Measurements from ENCODE around the gene TUBA4B. TPM values are rescaled to one million over a fixed set of nuclear protein-coding genes. Genes with fewer than 3 reads are reported as not detected.
A peak's percentile ranks its signal among the peaks of the same experiment; 100 is the strongest.

TUBA4B gene
- total RNA-seq, 2 donors from 2014 or later = not detected

DNA sequence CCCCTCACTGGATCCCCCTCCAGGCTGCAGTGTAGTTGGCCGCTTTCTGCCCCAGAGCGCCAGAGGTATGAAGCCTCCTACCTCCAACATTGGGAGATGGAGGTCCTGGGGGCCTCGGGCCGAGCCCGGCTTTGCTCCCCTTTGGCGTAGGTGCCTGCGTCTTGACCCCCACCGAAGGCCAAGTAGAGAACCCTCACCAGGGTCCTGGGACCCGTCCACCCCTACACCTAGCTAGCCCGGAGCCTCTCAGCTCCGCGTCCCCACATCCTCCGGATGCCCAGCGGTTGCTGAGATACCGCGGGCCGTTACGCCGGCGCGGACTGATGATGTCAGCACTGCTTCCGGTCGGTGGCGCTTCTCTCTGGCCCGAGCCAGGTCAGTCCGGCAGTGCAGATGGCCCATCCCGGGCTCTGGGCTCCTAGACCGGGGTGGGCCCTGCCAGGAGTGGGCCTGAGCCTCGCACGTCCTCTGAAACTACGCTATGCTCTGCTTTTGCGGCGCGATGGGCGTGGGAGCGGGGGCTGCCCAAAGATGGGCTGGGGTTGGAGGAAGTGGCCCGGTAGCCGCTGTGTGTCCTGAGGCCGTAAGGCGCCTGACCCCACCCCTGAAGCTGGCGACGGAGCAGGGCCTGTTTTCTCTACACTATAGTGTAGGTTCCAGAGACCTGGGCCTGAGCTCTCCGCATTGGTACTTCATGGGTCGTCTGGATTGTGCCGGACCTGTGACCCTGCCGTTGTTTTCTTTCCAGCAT is 7.7 kb upstream of the TUBA4B start, which contains the start of the genes GLB1L and STK16:
Gene GLB1L, minus strand, starts transcription at position 297 of the 751 bp plus-strand sequence. CDS start 1,871 bp downstream, outside the sequence.
Gene STK16, plus strand, starts transcription at position 332 of the 751 bp plus-strand sequence. CDS start 521 bp downstream, outside the sequence.
- peaks cover 20% of the 10 kb centered on the region for H3K4me1 ChIP-seq (replicated peaks)
- peak; percentile 99 for TF ChIP-seq POLR2AphosphoS5 (IDR thresholded peaks at IDR 0.05)
- peak; percentile 78 for TF ChIP-seq POLR2A (IDR thresholded peaks at IDR 0.05)
- TF ChIP-seq, protein P1, sequence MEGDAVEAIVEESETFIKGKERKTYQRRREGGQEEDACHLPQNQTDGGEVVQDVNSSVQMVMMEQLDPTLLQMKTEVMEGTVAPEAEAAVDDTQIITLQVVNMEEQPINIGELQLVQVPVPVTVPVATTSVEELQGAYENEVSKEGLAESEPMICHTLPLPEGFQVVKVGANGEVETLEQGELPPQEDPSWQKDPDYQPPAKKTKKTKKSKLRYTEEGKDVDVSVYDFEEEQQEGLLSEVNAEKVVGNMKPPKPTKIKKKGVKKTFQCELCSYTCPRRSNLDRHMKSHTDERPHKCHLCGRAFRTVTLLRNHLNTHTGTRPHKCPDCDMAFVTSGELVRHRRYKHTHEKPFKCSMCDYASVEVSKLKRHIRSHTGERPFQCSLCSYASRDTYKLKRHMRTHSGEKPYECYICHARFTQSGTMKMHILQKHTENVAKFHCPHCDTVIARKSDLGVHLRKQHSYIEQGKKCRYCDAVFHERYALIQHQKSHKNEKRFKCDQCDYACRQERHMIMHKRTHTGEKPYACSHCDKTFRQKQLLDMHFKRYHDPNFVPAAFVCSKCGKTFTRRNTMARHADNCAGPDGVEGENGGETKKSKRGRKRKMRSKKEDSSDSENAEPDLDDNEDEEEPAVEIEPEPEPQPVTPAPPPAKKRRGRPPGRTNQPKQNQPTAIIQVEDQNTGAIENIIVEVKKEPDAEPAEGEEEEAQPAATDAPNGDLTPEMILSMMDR (IDR thresholded peaks at IDR 0.05) = peak in 2 of 4 experiments; percentile 10 to 33
- H3K36me3 ChIP-seq = no peaks in the 10 kb centered on the region
- under 1% methylated on average over 27 of the region's 46 CpGs for WGBS
- intact Hi-C loops (cut with DNase I) = no loop called here
- H3K9me3 ChIP-seq = no peaks in the 10 kb centered on the region
- peak; percentile 88 for DNase-seq (ENCODE audit: low spot score)
- no peaks in the 10 kb centered on the region for H3K27me3 ChIP-seq (replicated peaks; ENCODE audit: insufficient read depth)
- H3K4me3 ChIP-seq = peak within 1 kb of the TSS; percentile 74 to 77
- peak within 1 kb of the TSS; percentile 90 to 94 for H3K27ac ChIP-seq

DNA sequence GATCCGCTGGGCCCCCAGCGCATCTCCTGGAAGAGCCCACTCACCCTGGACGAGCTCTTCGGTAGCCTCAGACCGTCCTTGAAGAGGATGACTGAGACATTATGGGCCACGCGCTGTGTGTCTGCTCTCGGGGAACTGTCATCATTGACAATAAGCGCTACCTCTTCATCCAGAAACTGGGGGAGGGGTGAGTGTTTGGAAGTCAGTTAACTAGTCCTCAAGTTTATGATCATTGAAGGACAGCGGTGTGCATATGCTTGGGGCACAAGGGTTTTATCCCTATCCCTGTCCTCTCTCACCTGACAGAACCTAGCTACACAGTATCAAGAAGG is 7.2 kb upstream of the TUBA4B start:
- no peak for DNase-seq (ENCODE audit: low spot score)
- no peaks in the 10 kb centered on the region for H3K36me3 ChIP-seq
- peaks cover 24% of the 10 kb centered on the region for H3K4me1 ChIP-seq (replicated peaks)
- WGBS = 10% methylated on average over 10 of the region's 10 CpGs
- H3K27me3 ChIP-seq (replicated peaks; ENCODE audit: insufficient read depth) = no peaks in the 10 kb centered on the region
- peak overlapping the region; percentile 74 to 77 for H3K4me3 ChIP-seq
- intact Hi-C loops (cut with DNase I) = no loop called here
- no peaks in the 10 kb centered on the region for H3K9me3 ChIP-seq
- TF ChIP-seq, protein P1 (IDR thresholded peaks at IDR 0.05) = no peak
- TF ChIP-seq POLR2A (IDR thresholded peaks at IDR 0.05) (no peak), POLR2AphosphoS5 (IDR thresholded peaks at IDR 0.05) (no peak)
- H3K27ac ChIP-seq = peak overlapping the region; percentile 90 to 94

DNA sequence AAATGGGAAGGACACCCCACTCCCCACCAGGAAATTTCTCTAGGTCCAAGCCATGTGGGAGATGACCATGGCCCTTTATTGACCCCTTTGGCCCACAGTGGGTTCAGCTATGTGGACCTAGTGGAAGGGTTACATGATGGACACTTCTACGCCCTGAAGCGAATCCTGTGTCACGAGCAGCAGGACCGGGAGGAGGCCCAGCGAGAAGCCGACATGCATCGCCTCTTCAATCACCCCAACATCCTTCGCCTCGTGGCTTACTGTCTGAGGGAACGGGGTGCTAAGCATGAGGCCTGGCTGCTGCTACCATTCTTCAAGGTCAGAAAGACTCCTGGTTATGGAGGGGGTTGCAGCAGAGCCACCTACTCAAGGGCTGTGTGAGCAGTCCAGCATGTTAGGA is 6.5 kb upstream of the TUBA4B start:
- Histone ChIP-seq H3K36me3 (no peaks in the 10 kb centered on the region), H3K27ac (peak overlapping the region; percentile 90 to 94), H3K4me1 (replicated peaks) (peaks cover 24% of the 10 kb centered on the region), H3K9me3 (no peaks in the 10 kb centered on the region), H3K4me3 (no peak overlapping the region), H3K27me3 (replicated peaks; ENCODE audit: insufficient read depth) (no peaks in the 10 kb centered on the region)
- TF ChIP-seq, protein P1 (IDR thresholded peaks at IDR 0.05) = no peak
- no peak for TF ChIP-seq POLR2A (IDR thresholded peaks at IDR 0.05)
- no peak for TF ChIP-seq POLR2AphosphoS5 (IDR thresholded peaks at IDR 0.05)
- DNase-seq (ENCODE audit: low spot score) = no peak
- intact Hi-C loops (cut with DNase I) = no loop called here
- 92% methylated on average over 10 of the region's 10 CpGs for WGBS

DNA sequence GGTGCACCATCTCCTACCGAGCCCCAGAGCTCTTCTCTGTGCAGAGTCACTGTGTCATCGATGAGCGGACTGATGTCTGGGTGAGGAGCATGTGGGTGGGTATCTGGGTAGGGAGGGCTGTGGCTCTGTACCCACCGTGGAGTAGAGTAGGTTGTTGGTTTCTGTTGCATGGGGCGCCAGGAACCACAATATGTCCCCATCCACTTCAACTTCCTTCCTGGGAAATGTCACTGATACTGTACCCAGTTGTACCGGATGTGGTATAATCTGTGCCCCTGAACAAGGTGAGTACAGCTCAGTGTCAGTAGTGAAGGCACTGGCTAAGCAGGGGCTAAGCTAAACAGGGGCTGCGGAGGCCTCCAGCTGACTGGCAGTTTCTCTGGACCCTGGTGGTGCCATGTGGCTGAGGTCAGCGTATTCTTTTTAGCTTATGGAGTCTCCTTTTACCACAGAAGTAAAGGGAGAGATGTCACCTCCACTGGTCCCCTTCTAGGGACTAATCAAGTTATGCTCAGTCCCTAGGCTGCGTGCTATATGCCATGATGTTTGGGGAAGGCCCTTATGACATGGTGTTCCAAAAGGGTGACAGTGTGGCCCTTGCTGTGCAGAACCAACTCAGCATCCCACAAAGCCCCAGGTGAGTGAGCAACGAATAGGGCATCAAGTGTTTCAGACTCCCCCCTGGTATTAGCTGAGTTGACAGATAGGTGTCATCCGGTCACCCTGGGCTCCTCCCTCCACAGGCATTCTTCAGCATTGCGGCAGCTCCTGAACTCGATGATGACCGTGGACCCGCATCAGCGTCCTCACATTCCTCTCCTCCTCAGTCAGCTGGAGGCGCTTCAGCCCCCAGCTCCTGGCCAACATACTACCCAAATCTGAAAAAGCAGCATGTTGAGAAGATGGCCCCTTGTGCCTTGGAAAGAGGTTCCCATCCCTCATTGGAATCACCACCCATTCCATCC is 5.1 kb upstream of the TUBA4B start:
- Histone ChIP-seq H3K27me3 (replicated peaks; ENCODE audit: insufficient read depth) (no peaks in the 10 kb centered on the region), H3K36me3 (no peaks in the 10 kb centered on the region), H3K4me3 (no peak overlapping the region), H3K4me1 (replicated peaks) (peaks cover 29% of the 10 kb centered on the region), H3K27ac (peak overlapping the region; percentile 86 to 94), H3K9me3 (no peaks in the 10 kb centered on the region)
- DNase-seq (ENCODE audit: low spot score) = no peak
- intact Hi-C loops (cut with DNase I) = no loop called here
- TF ChIP-seq POLR2A (IDR thresholded peaks at IDR 0.05) = no peak
- WGBS = 86% methylated on average over 17 of the region's 17 CpGs

DNA sequence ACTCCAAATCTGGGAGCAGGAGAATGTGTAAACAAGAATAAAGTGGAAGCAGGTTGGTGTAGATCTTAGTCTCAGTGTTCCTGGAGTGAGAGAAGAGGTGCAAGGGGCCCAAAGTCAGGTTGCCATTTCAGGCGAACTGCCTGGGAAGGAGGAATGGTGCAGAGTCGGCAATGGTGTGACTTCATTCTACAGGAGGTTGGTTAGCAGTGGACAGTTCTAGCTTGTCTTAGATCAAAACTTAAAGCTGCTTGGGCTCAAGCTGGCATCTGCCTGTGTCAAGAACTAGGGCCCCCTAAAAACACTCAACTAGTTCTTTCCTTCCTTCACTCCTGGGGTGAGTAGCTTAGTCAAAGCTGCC is 4.2 kb upstream of the TUBA4B start:
- WGBS = 40% methylated on average over 2 of the region's 2 CpGs
- peaks cover 29% of the 10 kb centered on the region for H3K4me1 ChIP-seq (replicated peaks)
- H3K36me3 ChIP-seq = no peaks in the 10 kb centered on the region
- DNase-seq (ENCODE audit: low spot score) = no peak
- TF ChIP-seq, protein P1 (IDR thresholded peaks at IDR 0.05) = no peak
- TF ChIP-seq POLR2A (IDR thresholded peaks at IDR 0.05) (no peak), POLR2AphosphoS5 (IDR thresholded peaks at IDR 0.05) (no peak)
- intact Hi-C loops (cut with DNase I) = no loop called here
- no peaks in the 10 kb centered on the region for H3K27me3 ChIP-seq (replicated peaks; ENCODE audit: insufficient read depth)
- H3K4me3 ChIP-seq = no peak overlapping the region
- peak overlapping the region; percentile 86 to 94 for H3K27ac ChIP-seq
- no peaks in the 10 kb centered on the region for H3K9me3 ChIP-seq

Data from prostate gland (tissue), 2 donors.